H1 (cell line): ENCODE data around the gene GOLGA6C.

ENCODE experiments used
- ATF2 ChIP-seq: IDR thresholded peaks from 2 replicates; pipeline ENCODE4 v1.6.1; 2012; ENCODE audit warnings: low read length, inconsistent platforms
- EZH2 ChIP-seq: fragments of 200-600 bp; sonication (generic); IDR thresholded peaks from 2 replicates; pipeline ENCODE4 v1.7.1; 2012; ENCODE audit warnings: low read depth, mild to moderate bottlenecking, moderate library complexity, low read length, inconsistent platforms; ENCODE audit not compliant: severe bottlenecking
- HDAC6 ChIP-seq: IDR thresholded peaks from one replicate; pipeline ENCODE4 v1.7.1; 2012; ENCODE audit warnings: low read depth, mild to moderate bottlenecking, inconsistent platforms, low read length, moderate library complexity
- POLR2A ChIP-seq, 2 experiments: IDR thresholded peaks; 1 replicate in 1 of 2; 2 replicates in 1 of 2; pipeline ENCODE4 v1.6.1; 2011; ENCODE audit warnings: low read depth in 2 of 2, low read length in 2 of 2, mild to moderate bottlenecking in 2 of 2; ENCODE audit errors: control extremely low read depth in 1 of 2
- POLR2AphosphoS5 ChIP-seq: IDR thresholded peaks from 2 replicates; pipeline ENCODE4 v1.6.1; 2011; ENCODE audit warnings: low read depth, low read length
- RBBP5 ChIP-seq: IDR thresholded peaks from 2 replicates; pipeline ENCODE4 v1.7.1; 2012; ENCODE audit warnings: low read depth, mild to moderate bottlenecking, inconsistent platforms, low read length, moderate library complexity, borderline replicate concordance

GRCh38 chr15:75209289-75209676, 48.9 kb upstream of the GOLGA6C start:
- TF ChIP-seq RBBP5 (no peak), HDAC6 (no peak), EZH2 (no peak), POLR2AphosphoS5 (no peak), ATF2 (no peak), POLR2A (IDR thresholded peaks at IDR 0.05; ENCODE audit: control extremely low read depth in 1 of 2, low read depth in 2 of 2, low read length in 2 of 2) (no peak)
